GM12801 (cell line): ENCODE measurements around the gene CDKN2AIP.

Source experiments
- CTCF ChIP-seq: IDR thresholded peaks from one replicate; pipeline ENCODE4 v1.5.1; 2011; ENCODE audit warnings: control low read depth; ENCODE audit not compliant: insufficient read length; ENCODE audit errors: extremely low read depth

The CDKN2AIP gene

GRCh38 chr4:183471946-183472708, 27.7 kb downstream of the CDKN2AIP start:
- no peak for TF ChIP-seq CTCF

GRCh38 chr4:183478123-183478522, 33.7 kb downstream of the CDKN2AIP start:
- no peak for TF ChIP-seq CTCF

- TF ChIP-seq CTCF, result no peak
These were observed 34.5 kb downstream of the CDKN2AIP start for GRCh38 chr4:183478926-183479325.

GRCh38 chr4:183483997-183484396, 39.6 kb downstream of the CDKN2AIP start:
- TF ChIP-seq CTCF, result no peak

- TF ChIP-seq CTCF, result no peak
These were observed 41.1 kb downstream of the CDKN2AIP start for GRCh38 chr4:183485411-183486160.

- TF ChIP-seq CTCF, result no peak
These were observed 48.4 kb downstream of the CDKN2AIP start for GRCh38 chr4:183492791-183493222.

GRCh38 chr4:183493246-183493645, 48.8 kb downstream of the CDKN2AIP start:
- no peak for TF ChIP-seq CTCF
